Amygdala (tissue), 56 donors: ENCODE data around the gene CYSLTR1.
A peak's percentile ranks its signal among the peaks of the same experiment; 100 is the strongest.
"Not testable (repeated sequence)": the region's sequence is repeated elsewhere in the genome, so short reads cannot be mapped to it uniquely, and the experiment has no call there.

Experiments
- DNase-seq, 56 donors: peaks; one replicate each; lab custom pipeline; 2025; lab: John Stamatoyannopoulos, UW

The CYSLTR1 gene, protein sequence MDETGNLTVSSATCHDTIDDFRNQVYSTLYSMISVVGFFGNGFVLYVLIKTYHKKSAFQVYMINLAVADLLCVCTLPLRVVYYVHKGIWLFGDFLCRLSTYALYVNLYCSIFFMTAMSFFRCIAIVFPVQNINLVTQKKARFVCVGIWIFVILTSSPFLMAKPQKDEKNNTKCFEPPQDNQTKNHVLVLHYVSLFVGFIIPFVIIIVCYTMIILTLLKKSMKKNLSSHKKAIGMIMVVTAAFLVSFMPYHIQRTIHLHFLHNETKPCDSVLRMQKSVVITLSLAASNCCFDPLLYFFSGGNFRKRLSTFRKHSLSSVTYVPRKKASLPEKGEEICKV

DNA sequence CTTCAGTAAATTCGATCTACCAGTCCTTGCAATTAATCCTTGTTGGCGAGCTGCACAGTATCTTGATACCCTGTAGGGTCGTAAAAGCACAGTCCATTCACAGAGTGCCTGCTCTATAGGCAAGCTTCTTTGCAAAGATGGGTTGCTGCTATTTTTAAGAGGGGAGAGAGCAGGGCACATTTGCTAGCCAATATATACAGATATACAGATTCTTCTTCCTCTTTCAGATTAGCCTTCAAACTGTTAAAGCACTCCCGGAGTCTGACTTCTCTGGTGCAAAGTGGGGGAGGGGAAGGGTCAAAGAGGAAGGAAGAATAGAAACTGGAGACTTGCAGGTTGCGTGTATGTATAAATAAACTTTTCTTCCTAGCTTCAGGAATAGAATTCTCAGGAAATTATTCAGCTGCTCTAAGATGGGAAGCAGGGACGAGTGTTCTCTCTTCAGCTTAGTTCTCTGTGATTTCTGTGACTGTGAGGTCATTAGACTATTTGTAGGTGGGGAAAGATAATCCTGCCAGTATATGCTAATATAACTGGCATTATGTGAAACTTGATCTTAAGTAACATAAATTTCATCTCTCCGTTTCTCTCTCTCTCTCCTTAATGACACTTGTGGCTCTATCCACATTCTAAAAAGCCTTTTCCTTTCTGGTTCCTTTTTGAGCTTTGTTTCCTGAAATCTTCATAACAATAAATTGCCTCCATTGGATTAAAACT lies at the start of gene CYSLTR1:
CYSLTR1 (minus strand) TSS at position 242 of the 717 bp plus-strand sequence. CDS start 53,865 bp downstream, outside the sequence.
- peak in 2 of 56 donors; percentile 0 to 1 for DNase-seq

DNA sequence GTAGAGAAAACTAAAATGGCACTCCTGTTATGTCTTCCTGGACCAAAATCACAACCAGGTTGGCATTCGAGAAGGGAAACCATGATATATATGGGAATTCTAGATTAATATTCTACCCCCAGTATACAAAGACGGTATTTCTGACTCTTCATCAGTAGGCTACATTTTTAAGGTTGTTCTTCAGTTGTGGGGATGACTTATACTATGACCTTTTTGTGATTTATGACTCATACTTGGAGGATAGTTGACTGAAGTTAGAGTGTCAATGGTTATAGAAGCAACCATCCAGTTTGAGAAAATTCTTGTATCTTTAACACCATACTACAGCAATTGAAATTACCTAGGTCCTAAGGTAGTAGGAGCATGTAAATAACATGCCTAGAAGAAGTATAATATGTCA lies 49.8 kb upstream of the CYSLTR1 start:
- DNase-seq, result no peak

DNA sequence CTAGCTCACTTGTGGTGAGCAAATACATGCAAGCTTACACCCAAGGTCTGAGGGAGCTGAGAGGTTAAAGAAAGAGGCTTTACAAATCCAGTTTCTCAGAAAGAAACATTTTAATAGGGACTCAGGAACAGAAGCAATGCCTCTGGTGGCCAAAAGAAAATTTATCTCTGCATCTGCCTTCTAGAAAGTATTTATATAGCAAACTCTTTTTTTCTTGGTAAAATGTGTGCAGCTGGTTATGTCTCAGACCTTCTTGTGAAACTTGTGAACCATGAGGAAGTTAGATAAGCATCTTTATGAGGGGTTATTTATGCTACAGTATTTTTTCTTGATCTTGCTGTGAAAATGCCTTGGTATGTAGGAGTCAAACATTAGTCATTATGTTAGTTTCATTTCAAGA lies 48.5 kb upstream of the CYSLTR1 start:
- DNase-seq, result no peak

DNA sequence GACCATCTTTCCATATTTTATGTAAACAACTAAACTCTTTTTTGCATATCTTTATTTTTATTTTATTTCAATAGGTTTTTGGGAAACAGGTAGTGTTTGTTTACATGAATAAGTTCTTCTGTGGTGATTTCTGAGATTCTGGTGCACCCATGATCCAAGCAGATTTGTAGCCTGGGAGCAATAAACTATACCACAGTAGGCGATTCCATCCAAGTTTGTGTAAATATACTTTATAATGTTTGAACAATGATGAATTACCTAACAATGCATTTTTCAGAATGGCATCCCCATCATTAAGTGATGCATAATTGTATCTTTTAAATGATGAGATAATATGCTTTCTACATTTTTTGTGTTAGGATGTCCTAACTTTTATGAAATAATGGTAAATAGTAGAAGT lies 39.2 kb upstream of the CYSLTR1 start:
- DNase-seq, result no peak

DNA sequence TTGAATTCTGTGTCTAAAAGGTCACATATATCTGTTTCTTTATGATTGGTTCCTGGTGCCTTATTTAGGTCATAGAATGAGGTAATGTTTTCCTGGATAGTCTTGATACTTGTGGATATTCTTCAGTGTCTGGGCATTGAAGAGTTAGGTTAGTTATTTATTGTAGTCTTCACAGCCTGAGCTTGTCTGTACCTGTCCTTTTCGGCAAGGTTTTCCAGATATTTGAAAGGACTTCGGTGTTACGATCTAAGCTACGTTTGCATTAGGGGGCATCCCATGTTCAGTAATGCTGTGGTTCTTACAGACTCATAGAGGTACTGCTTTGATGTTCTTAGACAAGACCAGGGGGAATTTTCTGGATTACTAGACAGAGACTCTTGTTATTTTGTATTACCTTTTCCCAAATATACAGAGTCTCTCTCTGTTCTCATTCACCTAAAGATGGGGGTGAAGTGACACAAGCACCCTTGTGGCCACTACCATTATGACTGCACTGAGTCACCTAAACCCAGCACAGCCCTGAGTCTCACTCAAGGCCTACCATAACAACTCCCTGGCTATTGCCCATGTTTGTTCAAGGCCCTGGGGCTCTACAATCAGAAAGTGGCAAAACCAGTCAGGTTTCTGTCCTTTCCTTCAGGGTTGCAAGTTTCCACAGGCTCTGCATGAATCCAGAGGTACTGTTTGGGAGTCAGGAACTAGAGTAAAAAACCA lies 30.1 kb upstream of the CYSLTR1 start:
- DNase-seq, result no peak

DNA sequence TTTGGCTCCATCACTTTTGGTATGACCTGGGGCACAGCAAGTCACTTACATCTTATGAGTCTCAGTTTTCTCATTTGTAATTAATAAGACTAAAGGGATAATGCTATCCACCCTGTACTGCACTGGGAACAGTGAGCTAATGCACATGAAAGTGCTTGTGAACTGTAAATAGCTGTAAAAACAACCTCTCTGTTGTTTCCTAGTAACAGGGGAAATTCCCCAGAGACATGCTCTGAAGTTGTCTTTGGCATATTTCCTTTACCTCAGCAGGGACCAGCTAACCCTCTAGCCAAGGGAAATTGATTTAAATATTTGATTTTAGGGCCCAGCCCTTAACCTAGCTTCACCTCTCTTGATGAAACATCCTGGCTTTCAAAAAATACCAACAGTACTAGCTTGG lies 6.1 kb upstream of the CYSLTR1 start:
- no peak for DNase-seq

DNA sequence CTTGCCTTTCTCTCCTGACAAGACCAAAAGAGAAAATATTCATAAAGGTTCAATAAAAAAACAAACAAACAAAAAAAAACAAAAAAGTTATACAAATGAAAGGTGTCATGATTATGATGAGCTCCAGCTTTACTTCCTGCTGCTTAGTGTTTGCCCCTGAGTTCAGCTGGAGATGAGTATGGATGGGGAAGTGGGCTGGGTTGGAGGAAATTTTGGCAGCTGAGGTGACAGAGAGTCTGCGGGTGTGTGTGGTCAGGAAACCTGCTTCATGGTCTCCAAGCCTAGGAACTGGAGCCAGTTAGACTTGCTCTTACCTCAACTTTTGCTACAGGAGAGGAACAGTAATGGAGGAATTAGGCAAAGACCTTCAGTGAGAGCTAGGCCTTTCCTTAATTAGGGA lies 4.3 kb upstream of the CYSLTR1 start:
- no peak for DNase-seq

DNA sequence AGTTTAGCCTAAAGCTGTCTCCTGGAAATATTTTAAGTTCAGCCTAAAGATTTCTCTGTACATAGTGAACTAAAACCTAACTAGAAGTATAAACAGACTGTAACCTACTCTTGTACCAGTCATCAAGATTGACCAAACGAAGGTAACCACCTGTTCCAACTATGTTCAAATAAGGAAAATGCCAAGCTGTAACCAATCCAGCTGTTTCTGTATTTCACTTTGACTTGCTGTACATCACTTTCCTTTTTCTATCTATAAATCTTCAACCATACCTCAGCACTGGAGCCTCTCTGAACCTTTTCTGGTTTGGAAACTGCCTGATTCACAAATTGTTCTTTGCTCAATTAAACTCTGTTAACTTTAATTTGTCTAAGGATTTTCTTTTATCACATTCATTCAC lies 3.1 kb upstream of the CYSLTR1 start:
- DNase-seq, result no peak

DNA sequence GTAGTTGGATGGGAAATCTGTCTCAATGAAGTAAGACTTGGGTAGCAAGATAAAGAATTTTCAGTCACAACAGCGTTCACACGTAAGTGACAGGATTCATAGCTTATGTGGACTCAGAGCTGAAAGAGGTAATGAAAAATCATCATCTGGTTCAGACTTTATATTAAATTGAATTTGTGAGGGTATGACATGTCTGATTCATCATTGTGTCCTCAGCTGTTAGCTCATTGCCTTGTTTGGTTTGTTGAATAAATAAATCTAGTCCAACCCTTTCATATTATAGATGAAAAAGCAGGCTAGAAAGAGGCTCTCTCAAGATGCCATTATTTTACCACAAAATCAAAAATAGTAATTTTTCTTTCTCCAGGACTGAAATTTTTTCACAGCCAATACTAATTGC lies 2.7 kb upstream of the CYSLTR1 start:
- DNase-seq, result no peak

DNA sequence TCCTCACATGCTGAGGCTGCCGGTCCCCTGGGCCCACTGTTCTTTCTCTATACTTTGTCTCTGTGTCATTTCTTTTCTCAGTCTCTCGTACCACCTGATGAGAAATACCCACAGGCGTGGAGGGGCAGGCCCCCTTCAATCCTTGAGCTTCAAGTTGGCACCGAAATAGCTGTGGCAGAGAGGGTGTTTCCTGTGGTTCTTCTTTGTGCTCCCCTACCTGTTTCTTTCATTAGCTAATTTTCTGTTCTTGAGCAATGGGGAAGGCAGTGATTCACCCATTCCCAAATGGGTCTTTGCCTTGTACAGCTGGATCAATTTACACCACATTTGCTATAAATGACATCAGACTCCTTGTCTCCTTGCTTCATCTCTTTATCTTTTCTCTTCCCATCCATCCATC lies 2.1 kb upstream of the CYSLTR1 start:
- peak in 1 of 56 donors; percentile 0 for DNase-seq

DNA sequence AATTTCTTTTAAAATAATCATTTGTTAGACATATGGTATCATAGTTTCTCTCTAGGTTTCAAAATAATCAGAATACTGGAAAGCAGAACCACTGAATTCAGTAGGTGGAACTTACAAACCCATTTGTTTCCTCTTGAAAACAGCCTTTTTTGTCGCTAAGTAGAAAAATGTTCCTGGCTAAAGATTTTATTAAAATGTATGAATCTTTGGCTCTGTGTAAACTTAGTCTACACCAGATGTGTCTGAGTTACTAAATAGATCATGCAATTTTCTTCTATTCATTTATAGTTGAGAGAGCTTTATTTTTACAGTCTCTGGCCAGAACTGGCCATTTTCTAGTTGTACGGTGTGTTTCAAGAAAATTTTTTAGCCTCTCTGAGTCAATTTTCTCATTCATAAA lies 1.0 kb downstream of the CYSLTR1 start:
- DNase-seq, result no peak

DNA sequence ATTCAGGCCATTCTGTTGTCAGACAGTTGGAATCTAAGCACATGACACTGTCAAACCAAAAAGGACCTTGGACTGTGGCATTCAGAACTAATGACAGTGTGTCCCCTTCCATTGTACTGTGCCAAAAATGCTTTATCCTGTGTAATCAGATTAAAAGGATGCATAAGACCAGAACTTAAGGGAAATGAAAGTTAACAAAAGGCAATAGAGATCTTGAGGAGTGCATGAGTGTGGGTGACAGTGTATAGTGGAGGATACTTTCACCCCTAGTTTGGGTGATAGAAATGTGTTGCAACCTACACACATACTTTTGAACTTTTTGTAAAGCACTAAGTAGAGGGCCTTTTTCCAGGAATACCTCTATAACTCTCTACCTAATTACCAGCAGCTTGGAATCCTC lies 4.5 kb downstream of the CYSLTR1 start:
- DNase-seq, result no peak

DNA sequence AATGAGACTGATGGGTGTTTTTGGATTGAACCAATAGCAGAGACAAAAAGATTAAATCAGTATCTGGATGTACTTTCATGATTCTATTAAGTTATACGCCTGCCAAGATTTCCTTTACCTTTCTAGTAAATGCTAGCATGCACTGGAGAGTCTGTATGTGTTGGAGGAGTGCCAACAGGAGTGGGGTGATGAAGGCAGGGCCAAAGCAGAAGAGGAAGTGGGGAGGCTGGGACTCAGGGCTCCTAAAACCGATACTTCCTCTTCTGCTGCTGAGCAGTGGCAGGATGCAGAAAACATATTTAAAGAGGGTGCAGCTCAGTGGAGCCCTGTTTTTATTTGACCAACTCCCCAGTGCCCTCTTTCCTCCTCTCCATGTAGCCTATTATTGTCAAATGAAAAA lies 5.6 kb downstream of the CYSLTR1 start:
- peak in 16 of 56 donors; percentile 0 to 28 (median 2) for DNase-seq

DNA sequence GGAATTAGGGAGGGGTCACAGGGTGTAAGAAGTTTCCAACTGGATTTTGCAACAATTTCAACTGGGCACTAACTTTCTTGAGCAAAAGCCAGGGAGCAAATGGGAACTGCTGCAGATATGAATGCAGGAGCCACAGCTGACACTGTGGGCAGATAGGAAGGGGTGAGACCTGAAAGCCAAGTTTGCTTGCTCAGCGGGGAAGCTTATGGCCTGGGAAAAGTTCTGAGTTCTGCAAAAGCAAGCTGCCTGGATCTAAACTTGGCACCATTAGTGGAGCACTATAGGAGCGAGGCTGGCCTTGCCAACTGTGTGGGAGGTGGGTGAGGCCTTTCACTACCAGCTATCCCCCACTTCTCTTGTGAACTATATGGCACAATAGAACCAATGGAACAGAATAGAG lies 11.1 kb downstream of the CYSLTR1 start:
- no peak for DNase-seq

DNA sequence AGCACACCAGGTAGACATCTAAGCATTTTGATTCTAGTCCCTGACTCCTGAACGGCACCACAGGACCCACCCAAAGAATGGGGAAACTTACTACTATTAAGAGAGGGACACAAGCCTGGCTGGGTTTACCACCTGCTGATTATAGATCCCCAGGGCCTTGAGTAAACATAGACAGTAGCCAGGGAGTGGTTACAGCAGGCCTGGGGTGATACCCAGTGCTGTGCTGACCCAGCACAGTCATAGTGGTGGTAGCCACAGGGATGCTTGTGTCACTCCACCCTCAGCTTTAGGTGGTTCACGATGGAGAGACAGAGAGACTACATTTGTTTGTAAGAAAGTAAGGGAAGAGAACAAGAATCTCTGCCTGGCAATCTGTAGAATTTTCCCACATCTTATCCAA lies 11.7 kb downstream of the CYSLTR1 start:
- no peak for DNase-seq

DNA sequence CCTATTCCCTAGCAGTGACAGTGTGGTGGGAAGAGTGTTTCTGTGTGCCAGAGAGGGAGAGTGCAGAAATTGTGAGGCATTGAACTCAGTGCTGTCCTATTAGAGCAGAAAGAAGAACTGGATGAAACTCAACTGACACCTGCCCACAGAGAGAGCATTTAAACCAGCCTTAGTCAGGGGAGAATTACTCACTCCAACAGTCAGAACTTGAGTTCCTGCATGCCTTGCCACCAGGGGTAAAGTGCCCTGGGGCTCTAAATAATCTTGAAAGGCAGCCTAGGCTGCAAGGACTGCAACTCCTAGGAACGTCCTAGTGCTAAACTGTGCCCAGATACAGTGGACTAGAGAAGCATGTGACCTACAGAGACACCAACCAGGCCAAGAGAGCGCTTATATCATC lies 12.8 kb downstream of the CYSLTR1 start:
- DNase-seq, result no peak

DNA sequence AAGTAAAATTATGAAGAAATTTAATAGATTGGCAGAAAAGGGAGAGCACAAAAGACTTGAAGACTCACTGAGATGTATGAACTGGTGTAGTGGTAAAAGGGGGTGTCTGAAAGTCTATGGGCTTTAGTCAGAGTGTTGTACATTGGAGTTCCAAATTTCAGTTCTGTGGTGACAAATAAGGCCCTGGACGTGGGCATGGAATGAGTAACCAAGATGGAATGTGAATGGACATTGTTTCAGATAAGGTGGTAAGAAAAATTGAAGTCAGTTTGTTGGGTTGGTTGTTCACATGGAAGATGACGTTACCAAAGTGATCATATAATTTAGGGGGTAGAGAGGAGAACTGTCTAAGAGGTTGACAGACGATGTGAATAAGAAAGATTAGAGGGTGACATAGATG lies 13.9 kb downstream of the CYSLTR1 start:
- DNase-seq, result no peak

DNA sequence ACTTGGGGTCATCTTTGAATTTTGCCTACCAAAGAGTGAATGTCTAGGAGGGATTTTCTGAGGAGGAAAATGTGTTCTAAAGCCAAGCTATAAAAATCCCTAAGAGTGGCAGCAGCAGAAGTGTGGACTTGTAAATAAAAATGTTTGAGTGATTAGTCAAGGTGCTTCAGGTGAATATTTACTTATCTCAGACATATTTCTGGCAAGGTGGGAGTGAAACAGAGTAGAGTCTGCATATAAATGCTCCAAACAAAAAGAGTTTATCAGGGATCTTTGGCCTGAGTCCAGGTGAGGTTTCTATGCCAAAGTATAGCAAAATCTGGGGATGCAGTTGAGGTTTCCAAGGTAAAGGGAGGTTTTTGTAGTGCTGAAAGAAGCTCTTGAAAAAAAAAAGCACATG lies 19.7 kb downstream of the CYSLTR1 start:
- no peak for DNase-seq

DNA sequence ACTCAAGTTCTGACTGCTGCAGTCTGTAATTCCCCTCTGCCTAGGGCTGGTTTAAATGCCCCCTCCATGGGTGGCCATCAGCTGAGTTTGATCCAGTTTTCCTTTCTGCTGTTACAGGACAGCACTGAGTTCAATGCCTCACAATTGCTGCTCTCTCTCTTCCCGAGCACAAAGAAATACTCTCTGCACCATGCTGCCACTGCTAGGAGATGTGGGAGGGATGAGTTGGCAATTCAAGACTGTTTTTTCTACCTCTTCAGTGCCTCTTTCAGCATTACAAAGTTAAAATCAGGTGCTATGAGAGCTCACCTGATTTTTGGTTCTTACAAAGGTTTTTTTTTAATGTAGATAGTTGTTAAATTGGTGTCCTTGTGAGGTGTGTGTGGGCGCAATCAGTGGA lies 24.3 kb downstream of the CYSLTR1 start:
- no peak for DNase-seq

DNA sequence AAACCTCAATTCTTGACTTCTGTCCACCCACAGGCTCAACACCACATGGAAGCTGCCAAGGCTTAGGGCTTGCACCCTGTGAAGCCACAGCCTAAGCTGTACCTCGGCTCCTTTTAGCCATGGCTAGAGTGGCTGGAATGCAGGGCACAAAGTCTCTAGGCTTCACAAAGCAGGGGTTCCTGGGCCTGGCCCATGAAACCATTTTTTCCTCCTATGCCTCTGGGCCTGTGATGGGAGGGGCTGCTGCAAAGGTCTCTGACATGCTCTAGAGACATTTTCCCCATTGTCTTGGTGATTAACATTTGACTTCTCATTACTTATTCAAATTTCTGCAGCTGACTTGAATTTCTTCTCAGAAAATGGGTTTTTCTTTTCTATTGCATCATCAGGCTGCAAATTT lies 26.5 kb downstream of the CYSLTR1 start:
- not testable (repeated sequence) for DNase-seq

DNA sequence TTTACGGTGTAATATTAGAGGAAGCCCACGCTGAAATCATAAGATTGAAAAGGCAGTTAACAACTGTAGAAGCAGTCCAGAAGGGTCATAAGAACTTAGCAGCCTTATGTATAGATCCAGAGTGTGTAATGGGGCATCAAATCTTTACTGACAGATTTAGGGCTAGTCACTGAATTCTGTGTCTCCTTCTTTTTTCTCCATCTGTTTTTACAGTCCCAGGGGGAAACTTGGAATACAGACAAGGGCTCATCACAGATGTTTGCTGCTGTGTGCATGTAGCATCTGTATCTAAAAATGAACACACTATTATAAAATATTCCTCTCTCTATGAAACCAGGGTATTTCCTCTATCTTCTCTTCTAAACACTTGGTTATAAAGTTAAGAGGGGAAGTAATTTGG lies 43.9 kb downstream of the CYSLTR1 start:
- DNase-seq, result no peak

DNA sequence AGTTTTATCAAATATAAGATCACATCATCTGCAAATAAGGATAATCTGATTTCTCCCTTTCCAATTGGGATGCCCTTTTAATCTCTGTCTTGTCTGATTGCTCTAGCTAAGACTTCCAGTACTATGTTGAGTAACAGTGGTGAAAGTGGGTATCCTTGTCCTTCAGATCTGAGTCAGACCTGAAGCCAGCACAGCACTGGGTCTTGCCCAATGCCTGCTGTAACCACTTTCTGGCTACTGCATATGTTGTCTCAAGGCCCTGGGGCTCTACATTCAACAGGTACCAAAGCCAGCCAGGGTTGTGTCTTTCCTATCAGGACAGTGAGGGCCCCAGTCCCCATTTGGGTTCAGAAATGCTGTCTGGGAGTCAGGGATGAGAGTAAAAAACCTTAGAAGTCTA lies 90.3 kb downstream of the CYSLTR1 start:
- no peak for DNase-seq
